IMR-90 (cell line): ENCODE measurements around the gene KRTAP10-3. TPM values are rescaled to one million over a fixed set of nuclear protein-coding genes. Genes with fewer than 3 reads are reported as not detected.

Source experiments
- ATAC-seq: fragments of 200-7000 bp; cut with Tn5 transposase; 2 replicates; pipeline ENCODE4 v1.9.1; 2020; ENCODE audit warnings: low read depth, mild to moderate bottlenecking, moderate library complexity
- BruUV-seq: library from RNA; stranded (reverse); fragments of 400-500 nt; replicated peaks from 2 replicates; lab custom pipeline; 2021; lab: Mats Ljungman, UMichigan
- CTCF ChIA-PET: fragments of 300-600 bp; formaldehyde crosslinking; extraction: SDS; loops from one replicate; lab custom pipeline; 2021; ENCODE audit warnings: antibody characterized with exemption; lab: Yijun Ruan, JAX
- POLR2A ChIA-PET: fragments of 300-600 bp; sonication (Branson Sonifier 250); formaldehyde crosslinking; loops from one replicate; lab custom pipeline; 2022; ENCODE audit warnings: antibody characterized with exemption; ENCODE audit not compliant: unreplicated experiment; lab: Charles Lee
- DNase-seq: peaks from one replicate; pipeline ENCODE4 v3.0.0; 2013
- H2AFZ ChIP-seq: replicated peaks from 2 replicates; pipeline ENCODE3; 2013; ENCODE audit warnings: low read length, mild to moderate bottlenecking; ENCODE audit not compliant: poor library complexity
- H2AK5ac ChIP-seq: 2 replicates; pipeline ENCODE4 v1.6.1; 2013; ENCODE audit warnings: low read depth, low read length, inconsistent platforms
- H2AK9ac ChIP-seq: replicated peaks from 2 replicates; pipeline ENCODE3; 2013; ENCODE audit warnings: mild to moderate bottlenecking, low read depth, low read length, moderate library complexity; ENCODE audit not compliant: poor library complexity
- H2BK120ac ChIP-seq: 2 replicates; pipeline ENCODE4 v1.6.1; 2013; ENCODE audit warnings: low read depth, low read length, inconsistent platforms
- H2BK15ac ChIP-seq: 3 replicates; pipeline ENCODE4 v1.6.1; 2013; ENCODE audit warnings: low read depth, low read length, inconsistent platforms
- H2BK20ac ChIP-seq: 2 replicates; pipeline ENCODE4 v1.6.1; 2013; ENCODE audit warnings: low read depth, mild to moderate bottlenecking, inconsistent platforms, low read length, moderate library complexity
- H2BK5ac ChIP-seq: 2 replicates; pipeline ENCODE4 v1.6.1; 2013; ENCODE audit warnings: mild to moderate bottlenecking, low read depth, low read length, inconsistent platforms; ENCODE audit not compliant: poor library complexity, severe bottlenecking
- H3K14ac ChIP-seq: replicated peaks from 2 replicates; pipeline ENCODE4 v1.6.1; 2013; ENCODE audit warnings: low read depth, low read length, inconsistent platforms
- H3K18ac ChIP-seq: 2 replicates; pipeline ENCODE4 v1.6.1; 2013; ENCODE audit warnings: low read depth, low read length, control low read depth
- H3K23ac ChIP-seq: 2 replicates; pipeline ENCODE4 v1.6.1; 2013; ENCODE audit warnings: low read depth, low read length, inconsistent platforms
- H3K27ac ChIP-seq: 2 replicates; pipeline ENCODE4 v1.5.1; 2013; ENCODE audit warnings: mild to moderate bottlenecking, control low read depth, low read length; ENCODE audit not compliant: insufficient read depth
- H3K27me3 ChIP-seq: 2 replicates; pipeline ENCODE4 v1.6.1; 2013; ENCODE audit warnings: low read length; ENCODE audit not compliant: control insufficient read depth, insufficient read depth
- H3K36me3 ChIP-seq: 2 replicates; pipeline ENCODE4 v1.6.1; 2013; ENCODE audit warnings: low read length, mixed read lengths; ENCODE audit not compliant: control insufficient read depth, insufficient read depth
- H3K4ac ChIP-seq: 2 replicates; pipeline ENCODE4 v1.6.1; 2013; ENCODE audit warnings: low read depth, low read length, inconsistent platforms
- H3K4me1 ChIP-seq: 2 replicates; pipeline ENCODE4 v1.6.1; 2013; ENCODE audit warnings: low read length, mixed read lengths; ENCODE audit not compliant: control insufficient read depth, insufficient read depth
- H3K4me2 ChIP-seq: 2 replicates; pipeline ENCODE4 v1.6.1; 2013; ENCODE audit warnings: low read depth, mild to moderate bottlenecking, control low read depth, low read length, moderate library complexity
- H3K4me3 ChIP-seq: 2 replicates; pipeline ENCODE4 v1.5.1; 2013; ENCODE audit warnings: low read depth, mild to moderate bottlenecking, control low read depth, low read length, moderate library complexity; ENCODE audit not compliant: insufficient read depth
- H3K56ac ChIP-seq: 2 replicates; pipeline ENCODE4 v1.6.1; 2013; ENCODE audit warnings: low read length, inconsistent platforms; ENCODE audit not compliant: insufficient read depth; ENCODE audit errors: extremely low read depth
- H3K79me1 ChIP-seq, 2 experiments: 2 replicates each; pipeline ENCODE4 v1.6.1; 2013; ENCODE audit warnings: low read length in 2 of 2, inconsistent platforms in 1 of 2, low read depth in 1 of 2
- H3K9ac ChIP-seq: 2 replicates; pipeline ENCODE4 v1.6.1; 2013; ENCODE audit warnings: low read depth, low read length, control low read depth
- H3K9me1 ChIP-seq: 2 replicates; pipeline ENCODE4 v1.6.1; 2013; ENCODE audit warnings: low read length, inconsistent platforms; ENCODE audit not compliant: insufficient read depth
- H3K9me3 ChIP-seq: 2 replicates; pipeline ENCODE4 v1.6.1; 2013; ENCODE audit warnings: low read length; ENCODE audit not compliant: control insufficient read depth, insufficient read depth
- H4K20me1 ChIP-seq: 2 replicates; pipeline ENCODE4 v1.6.1; 2013; ENCODE audit warnings: low read length, inconsistent platforms; ENCODE audit not compliant: insufficient read depth
- H4K5ac ChIP-seq: 2 replicates; pipeline ENCODE4 v1.6.1; 2013; ENCODE audit warnings: mild to moderate bottlenecking, low read depth, low read length, control low read depth
- H4K8ac ChIP-seq, 2 experiments: 2 replicates each; pipeline ENCODE4 v1.6.1; 2013; ENCODE audit warnings: low read depth in 2 of 2, low read length in 2 of 2, control low read depth in 1 of 2, inconsistent platforms in 1 of 2
- H4K91ac ChIP-seq: 2 replicates; pipeline ENCODE4 v1.6.1; 2013; ENCODE audit warnings: low read depth, low read length, inconsistent platforms; ENCODE audit not compliant: insufficient read depth
- ELK1 ChIP-seq: fragments of 150-350 bp; IDR thresholded peaks from 2 replicates; pipeline ENCODE4 v1.6.1; 2016; ENCODE audit warnings: low read depth, mild to moderate bottlenecking, low read length, moderate library complexity, borderline replicate concordance
- NFE2L2 ChIP-seq: fragments of 150-350 bp; IDR thresholded peaks from 2 replicates; pipeline ENCODE4 v1.6.1; 2016; ENCODE audit warnings: low read depth, mild to moderate bottlenecking, low read length
- RCOR1 ChIP-seq: IDR thresholded peaks from 2 replicates; pipeline ENCODE4 v1.6.1; 2012; ENCODE audit warnings: mild to moderate bottlenecking, low read length, improper control_type of control experiment; ENCODE audit not compliant: insufficient replicate concordance
- SMC3 ChIP-seq: fragments of 150-350 bp; IDR thresholded peaks from 2 replicates; pipeline ENCODE4 v1.6.1; 2016; ENCODE audit warnings: low read depth, mild to moderate bottlenecking, antibody characterized with exemption, low read length, moderate library complexity
- WGBS, 2 experiments: methylation state at CpG; one replicate each; pipeline versions ENCODE4 v1.1.5 to v1.1.7; 2013; ENCODE audit warnings: missing lambda C conversion rate in 2 of 2; ENCODE audit not compliant: insufficient read length in 1 of 2; ENCODE audit errors: extremely low coverage in 2 of 2; 5-methylcytosine and 5-hydroxymethylcytosine counted together
- dilution Hi-C: fragments of 300-500 bp; cut with HindIII; formaldehyde crosslinking; loops from one replicate; pipeline ENCODE4 v1.14.3; 2018; ENCODE audit warnings: low sequenced_read_pairs; ENCODE audit not compliant: unreplicated experiment
- in situ Hi-C: fragments of 300-500 bp; cut with MboI; formaldehyde crosslinking; loops from 3 replicates; pipeline ENCODE4 v1.14.3; 2019; ENCODE audit warnings: low sequenced_read_pairs, inconsistent platforms, mixed read lengths
- intact Hi-C: fragments of 100-400 bp; cut with micrococcal nuclease; formaldehyde crosslinking; loops from 2 replicates; pipeline ENCODE4 v1.10.0; 2022
- polyA plus RNA-seq, 3 experiments: library from polyadenylated mRNA; depleted of rRNA; stranded (reverse); fragments of >200 nt; gene quantifications; 2 replicates each; pipeline ENCODE4 v1.2.3, GENCODE V29; 2012; ENCODE audit warnings: low replicate concordance in 1 of 3
- total RNA-seq: library from RNA; depleted of rRNA; stranded (reverse); fragments of >200 nt; gene quantifications from 2 replicates; pipeline ENCODE4 v1.2.3, GENCODE V29; 2012
- TF ChIP-seq, protein P1 (sequence below): fragments of 150-350 bp; IDR thresholded peaks from 2 replicates; pipeline ENCODE4 v1.6.1; 2017; ENCODE audit warnings: mild to moderate bottlenecking, antibody characterized with exemption, low read length, low read depth

The KRTAP10-3 gene
- total and polyA plus RNA-seq, 2 of the 4 experiments (the other 2 are of a cell fraction), result not detected

DNA sequence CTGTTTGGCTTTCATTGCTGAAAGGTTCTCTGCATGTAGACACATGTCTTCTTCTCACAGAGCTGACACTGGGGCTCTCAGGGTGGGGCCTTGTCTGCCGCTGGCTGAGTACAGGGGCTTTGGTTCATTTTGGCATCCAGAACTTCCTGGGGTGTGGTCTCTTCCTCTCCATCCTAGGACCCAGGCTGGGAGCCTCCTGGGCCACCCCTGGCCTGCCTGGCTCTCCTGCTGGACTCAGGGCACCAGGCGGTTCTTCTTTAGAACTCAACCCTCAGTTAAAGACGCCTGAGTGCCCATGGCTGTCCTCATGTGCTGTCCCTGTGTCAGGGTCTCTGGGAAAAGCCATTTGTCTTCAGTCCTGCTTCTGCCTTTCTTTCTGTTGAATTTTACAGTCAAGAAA, 27.3 kb upstream of the KRTAP10-3 start:
- POLR2A ChIA-PET, result no interaction called here
- Histone ChIP-seq H4K5ac (no peak overlapping the region), H2AK9ac (no peak overlapping the region), H4K91ac (no peak overlapping the region), H2BK15ac (no peak overlapping the region), H3K23ac (no peak overlapping the region), H2BK120ac (no peak overlapping the region), H3K18ac (no peak overlapping the region), H2AK5ac (no peak overlapping the region), H2BK5ac (no peak overlapping the region), H3K27ac (no peak overlapping the region), H3K56ac (no peak overlapping the region), H3K4me2 (no peak overlapping the region), H2AFZ (no peak overlapping the region), H3K14ac (no peak overlapping the region), H3K4me3 (no peak overlapping the region), H3K79me1 (no peaks in the 10 kb centered on the region), H2BK20ac (no peak overlapping the region), H4K20me1 (no peaks in the 10 kb centered on the region), H3K4me1 (no peaks in the 10 kb centered on the region), H3K9me3 (peaks cover 3% of the 10 kb centered on the region), H3K27me3 (peaks cover 3% of the 10 kb centered on the region; the same call in 1 of the 2 replicates), H3K9ac (no peak overlapping the region), H4K8ac (no peak overlapping the region), H3K36me3 (no peaks in the 10 kb centered on the region), H3K9me1 (no peaks in the 10 kb centered on the region), H3K4ac (no peak overlapping the region)
- BruUV-seq, result no TSS peak
- no peak for ATAC-seq
- 17% methylated on average over 1 of the region's 3 CpGs; no CpG with 5 or more reads in 1 of the 2 experiments for WGBS, 2 experiments
- dilution Hi-C loops (no loop called here), in situ Hi-C loops (no loop called here), intact Hi-C loops (no loop called here)
- no peak for DNase-seq
- TF ChIP-seq RCOR1 (no peak), ELK1 (no peak), SMC3 (no peak), NFE2L2 (no peak)
- TF ChIP-seq, protein P1, sequence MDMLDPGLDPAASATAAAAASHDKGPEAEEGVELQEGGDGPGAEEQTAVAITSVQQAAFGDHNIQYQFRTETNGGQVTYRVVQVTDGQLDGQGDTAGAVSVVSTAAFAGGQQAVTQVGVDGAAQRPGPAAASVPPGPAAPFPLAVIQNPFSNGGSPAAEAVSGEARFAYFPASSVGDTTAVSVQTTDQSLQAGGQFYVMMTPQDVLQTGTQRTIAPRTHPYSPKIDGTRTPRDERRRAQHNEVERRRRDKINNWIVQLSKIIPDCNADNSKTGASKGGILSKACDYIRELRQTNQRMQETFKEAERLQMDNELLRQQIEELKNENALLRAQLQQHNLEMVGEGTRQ, result no peak
- CTCF ChIA-PET, result no interaction called here
